ENCODE data around the gene FANCE. TPM values are rescaled to one million over a fixed set of nuclear protein-coding genes. Genes with fewer than 3 reads are reported as not detected.

FANCE gene
- total RNA-seq = 9.4 TPM

- peak; percentile 86 for DNase-seq
Measured at GRCh38 chr6:35452183-35453090, at the start of gene FANCE. Gene FANCE (plus strand): TSS chr6:35452338. CDS start chr6:35452546, 208 bp downstream.

DNA sequence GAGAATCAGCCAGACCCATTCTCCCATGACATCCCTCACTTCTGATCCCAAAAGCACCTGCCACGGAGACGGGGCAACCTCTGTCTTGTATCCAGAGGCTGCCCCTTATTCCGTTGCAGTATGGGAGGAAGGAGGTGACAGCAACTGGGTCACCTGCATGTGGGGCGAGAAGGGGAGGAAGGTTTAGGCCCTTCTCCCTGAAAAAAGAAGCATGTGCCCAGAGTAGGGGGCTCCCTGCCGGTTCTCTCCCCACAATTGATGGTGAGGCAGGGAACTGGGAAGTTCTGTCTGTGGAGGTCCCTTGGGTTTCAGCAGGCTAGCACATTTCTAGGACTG lies 49.3 kb upstream of the FANCE start:
- no peak for DNase-seq

DNA sequence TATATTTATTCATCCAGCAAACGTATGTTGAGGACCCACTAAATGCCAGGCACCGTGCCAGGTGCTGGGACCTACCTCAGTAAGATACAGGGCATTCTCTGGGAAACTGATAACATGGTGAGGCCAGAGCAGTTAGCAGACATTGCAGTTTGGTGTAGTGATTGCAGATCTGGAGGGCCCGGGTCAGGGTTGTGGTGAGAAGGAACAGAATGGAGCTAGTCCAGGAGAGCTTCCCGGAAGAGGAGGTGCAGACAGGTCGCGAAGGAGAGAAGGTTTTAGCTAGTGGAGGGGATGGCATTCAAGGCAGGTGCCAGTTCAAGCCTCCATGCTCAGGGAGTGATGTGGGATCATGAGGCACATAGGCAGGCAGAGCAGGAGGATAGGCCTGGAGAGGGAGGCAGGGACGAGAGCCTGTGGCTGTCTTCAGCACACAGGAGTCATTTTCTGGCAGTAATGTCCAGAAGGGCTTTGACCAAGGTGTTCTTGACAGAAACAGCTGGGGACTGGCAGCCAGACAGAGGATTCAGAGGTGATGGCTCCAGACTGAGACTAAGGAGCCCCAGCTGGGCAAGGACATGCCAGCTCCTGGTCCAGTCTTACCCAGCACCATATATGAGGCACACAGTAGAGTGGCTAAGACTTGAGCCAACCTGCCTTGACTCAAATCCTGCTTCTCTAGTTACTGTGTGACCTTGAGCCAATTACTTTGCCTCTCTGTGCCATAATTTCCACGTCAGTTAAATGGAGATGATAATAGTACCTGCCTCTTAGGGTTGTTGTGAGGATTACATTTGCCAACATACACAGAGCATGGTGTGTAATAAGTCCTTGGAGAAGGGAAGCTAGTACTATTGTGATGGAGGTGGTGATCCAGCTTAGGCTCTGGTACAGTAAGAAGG lies 48.3 kb upstream of the FANCE start:
- DNase-seq = no peak

GRCh38 chr6:35406711-35407485 lies 45.2 kb upstream of the FANCE start:
- DNase-seq = no peak

- DNase-seq = no peak
Measured at GRCh38 chr6:35409245-35409644, 42.9 kb upstream of the FANCE start.

- DNase-seq = no peak
Measured at GRCh38 chr6:35410131-35410530, 42.0 kb upstream of the FANCE start.

- no peak for DNase-seq
Measured at GRCh38 chr6:35411066-35411465, 41.1 kb upstream of the FANCE start.

- DNase-seq = no peak
Measured at GRCh38 chr6:35412102-35412501, 40.0 kb upstream of the FANCE start.

DNA sequence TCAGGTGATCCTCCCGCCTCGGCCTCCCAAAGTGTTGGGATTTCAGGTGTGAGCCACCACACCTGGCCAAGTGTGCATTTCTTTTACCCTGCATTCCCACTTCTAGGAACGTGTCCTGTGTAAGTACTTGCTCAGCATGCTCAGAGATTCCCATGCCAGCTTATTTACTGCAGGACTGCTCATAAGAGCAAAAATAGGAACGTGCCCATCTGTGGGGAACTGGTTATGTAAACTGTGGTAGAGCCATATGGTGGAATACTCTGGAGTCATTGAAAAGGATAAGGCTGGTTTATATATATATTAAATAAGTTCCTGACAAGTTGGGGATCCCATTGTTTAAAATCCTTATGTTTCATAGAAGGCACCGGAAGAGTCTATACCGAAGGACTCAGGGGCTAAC lies 38.2 kb upstream of the FANCE start:
- DNase-seq = no peak

- peak; percentile 30 for DNase-seq
Measured at GRCh38 chr6:35415065-35415891, 36.9 kb upstream of the FANCE start.

GRCh38 chr6:35417979-35418661 lies 34.0 kb upstream of the FANCE start:
- no peak for DNase-seq

DNA sequence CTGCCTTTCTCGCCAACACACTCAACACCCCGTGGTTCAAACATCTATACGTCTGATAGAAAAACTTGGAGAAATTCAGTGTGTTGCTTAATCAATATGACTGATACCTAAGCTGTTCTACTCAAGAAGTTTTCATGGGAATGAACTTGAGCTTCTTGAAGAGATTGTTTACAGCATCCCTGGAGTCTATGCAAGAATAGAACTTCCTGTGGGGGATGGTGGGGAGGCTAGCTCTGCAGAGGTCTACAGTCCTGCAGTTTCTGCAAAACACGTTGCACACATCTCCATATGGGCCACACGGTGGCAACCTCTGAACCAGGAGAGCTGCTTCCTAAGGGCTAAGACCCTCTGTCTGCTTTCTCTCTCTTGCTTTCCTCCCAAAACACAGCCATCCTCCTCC lies 32.7 kb upstream of the FANCE start:
- no peak for DNase-seq

DNA sequence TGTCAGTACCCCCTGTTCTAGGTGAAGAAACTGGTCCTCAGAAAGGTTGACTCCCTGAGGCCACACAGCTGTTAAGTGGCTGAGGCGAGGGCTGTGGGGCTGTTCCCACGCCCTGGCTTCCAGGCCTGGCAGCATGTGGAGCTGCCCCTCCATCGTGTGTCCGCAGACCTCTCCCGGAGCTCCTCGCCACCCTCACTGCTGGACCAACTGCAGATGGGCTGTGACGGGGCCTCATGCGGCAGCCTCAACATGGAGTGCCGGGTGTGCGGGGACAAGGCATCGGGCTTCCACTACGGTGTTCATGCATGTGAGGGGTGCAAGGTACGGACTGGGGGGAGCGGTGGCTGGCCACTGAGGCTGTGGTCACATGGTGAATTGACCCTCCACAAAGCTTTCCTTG lies 32.2 kb upstream of the FANCE start:
- DNase-seq = no peak

DNA sequence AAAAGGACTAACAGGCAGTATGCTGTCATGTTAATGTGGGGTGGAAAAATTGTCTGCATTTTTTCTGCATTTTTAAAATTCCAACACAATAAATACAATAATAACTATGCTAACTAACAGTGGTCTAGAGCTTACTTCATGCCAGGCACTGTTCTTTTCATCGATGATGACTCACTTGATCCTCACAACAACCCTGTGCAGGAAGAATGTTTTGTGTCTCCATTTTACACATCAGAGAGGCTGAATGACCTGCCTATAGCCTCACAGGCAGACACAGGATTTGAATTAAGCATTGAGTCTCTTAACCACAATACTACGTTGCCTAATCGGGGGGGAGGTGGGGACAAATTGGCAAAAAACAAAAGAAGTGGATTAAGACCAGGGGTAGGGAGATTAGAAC lies 26.9 kb upstream of the FANCE start:
- DNase-seq = no peak

- DNase-seq = no peak
Measured at GRCh38 chr6:35426074-35426473, 26.1 kb upstream of the FANCE start.

- DNase-seq = no peak
Measured at GRCh38 chr6:35427435-35427834, 24.7 kb upstream of the FANCE start.

DNA sequence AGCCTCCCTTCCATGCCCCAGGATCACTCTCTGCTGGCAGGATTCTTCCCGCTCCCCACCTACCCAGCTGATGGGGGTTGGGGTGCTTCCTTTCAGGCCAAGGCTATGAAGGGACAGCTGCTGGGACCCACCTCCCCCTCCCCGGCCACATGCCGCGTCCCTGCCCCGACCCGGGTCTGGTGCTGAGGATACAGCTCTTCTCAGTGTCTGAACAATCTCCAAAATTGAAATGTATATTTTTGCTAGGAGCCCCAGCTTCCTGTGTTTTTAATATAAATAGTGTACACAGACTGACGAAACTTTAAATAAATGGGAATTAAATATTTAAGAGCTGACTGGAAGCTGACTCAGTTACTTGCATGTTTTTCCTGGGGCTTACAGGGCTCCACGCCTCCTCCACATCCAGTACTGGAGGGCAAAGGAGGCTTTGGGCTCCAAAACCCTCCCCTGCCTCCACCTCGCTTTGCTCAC lies 24.3 kb upstream of the FANCE start:
- no peak for DNase-seq

DNA sequence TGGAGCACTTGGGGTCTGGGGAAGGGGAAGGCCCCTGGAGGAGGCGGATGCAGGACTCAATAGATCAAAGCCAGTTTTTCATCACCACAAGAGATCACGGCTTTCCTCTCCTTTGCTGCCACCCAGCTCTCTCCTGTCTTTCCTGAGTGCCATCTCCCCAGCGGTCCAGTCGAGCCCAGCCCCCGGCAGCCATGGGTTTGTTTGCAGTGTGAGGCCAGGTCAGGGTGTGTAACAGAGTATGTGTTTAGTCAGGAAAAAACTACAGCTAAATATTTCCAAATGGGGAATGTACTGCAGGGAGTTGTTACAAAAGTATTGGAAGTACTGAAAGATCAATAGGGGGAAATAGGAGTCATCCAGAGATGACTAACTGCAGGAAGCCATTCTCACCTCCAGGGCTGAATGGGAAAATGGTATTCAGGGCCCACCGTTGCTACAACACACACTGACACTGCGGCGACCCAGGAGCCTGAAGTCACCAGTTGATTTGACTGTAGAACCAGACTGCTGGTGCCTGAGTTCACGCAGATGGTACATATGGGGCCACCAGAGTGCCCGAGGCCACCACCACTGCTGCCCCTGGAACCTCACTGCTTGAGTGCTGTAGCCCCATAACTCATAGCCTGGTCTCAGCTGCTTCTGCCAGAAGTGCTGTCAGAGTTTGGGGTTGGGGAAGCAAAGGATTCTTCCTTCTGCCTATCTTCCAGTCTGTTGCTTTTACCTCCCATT lies 23.6 kb upstream of the FANCE start:
- no peak for DNase-seq

DNA sequence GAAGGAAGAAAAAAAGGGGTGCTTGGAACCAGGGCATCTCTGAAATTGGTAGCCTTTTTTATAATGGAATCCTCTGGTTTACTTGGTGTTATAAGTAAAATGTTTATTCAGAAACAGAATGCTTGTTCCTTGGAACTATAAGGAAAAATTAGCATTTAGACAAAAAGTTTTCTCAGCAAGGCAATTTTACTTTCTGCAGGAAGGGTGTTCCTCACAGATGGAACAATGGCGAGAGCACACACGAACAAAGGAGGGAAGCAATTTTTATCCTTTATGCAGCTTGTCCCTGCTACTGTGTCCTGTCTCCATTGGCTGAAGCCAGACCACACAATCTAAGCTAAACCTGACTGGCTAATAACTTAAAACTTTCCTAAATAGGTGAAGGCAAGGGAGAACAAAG lies 22.7 kb upstream of the FANCE start:
- no peak for DNase-seq

- no peak for DNase-seq
Measured at GRCh38 chr6:35432291-35432690, 19.8 kb upstream of the FANCE start.
